Measurements from ENCODE around the gene CEP85. TPM values are rescaled to one million over a fixed set of nuclear protein-coding genes. Genes with fewer than 3 reads are reported as not detected.

CEP85 gene
- total and polyA plus RNA-seq, 10 of the 15 experiments (the other 5 are each of a cell fraction or from before 2014, with no cell fraction given) = 8.4 to 26.8 (median 21.5) TPM

DNA sequence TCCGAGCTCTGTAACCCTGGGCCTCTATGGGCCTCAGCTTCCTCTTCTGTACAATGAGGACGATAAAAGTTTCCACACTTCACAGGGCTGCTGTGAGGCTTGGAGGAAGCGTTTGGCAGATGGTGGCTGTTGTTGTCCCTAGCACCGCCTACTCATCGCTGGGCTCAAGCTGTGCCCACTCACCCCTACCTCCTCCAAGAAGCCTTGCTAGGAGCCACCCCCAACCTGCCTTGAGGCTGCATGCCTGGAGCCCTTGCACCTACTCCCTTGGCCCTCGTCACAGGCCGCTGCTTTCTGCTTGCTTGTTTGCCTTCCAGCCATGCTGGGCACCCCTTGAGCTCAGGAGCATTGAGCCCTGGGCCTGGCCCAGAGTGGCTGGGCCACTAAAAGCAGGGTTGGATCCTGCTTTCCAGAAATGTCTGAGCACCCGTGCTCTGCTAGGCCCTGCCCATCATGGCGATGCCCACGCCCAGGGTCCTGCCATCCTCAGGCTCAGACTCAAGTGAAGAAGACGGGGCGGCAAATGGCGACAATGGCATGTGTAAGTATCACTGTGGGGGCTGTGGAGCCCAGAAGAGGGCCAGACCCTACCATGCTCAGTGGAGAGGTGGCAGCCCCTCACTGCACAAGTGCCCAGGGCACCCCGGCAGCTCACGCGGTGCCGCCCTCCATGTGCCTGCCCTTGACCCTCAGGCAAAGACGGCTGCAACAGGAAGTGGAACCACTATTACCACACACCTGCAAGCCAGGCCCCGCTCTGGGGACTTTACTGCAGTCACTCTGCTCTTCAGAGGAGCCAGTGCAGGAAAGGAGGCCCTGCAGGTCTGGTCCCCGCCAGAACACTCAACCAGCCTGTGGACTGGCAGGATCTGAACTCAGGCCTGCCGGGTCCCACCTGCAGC lies 55.4 kb downstream of the CEP85 start (continued):
- no peak for TF ChIP-seq HSF1 (IDR thresholded peaks at IDR 0.05; ENCODE audit: low read depth, low read length)
- no peak for TF ChIP-seq ZBTB40 (IDR thresholded peaks at IDR 0.05; ENCODE audit: borderline replicate concordance)
- TF ChIP-seq SREBF1 (IDR thresholded peaks at IDR 0.05; ENCODE audit: low read length) = no peak
- no peak for TF ChIP-seq STAT3 (IDR thresholded peaks at IDR 0.05; ENCODE audit: low read depth, low read length)
- TF ChIP-seq PML (IDR thresholded peaks at IDR 0.05; ENCODE audit: low read length) = no peak
- TF ChIP-seq ZNF207 (IDR thresholded peaks at IDR 0.05; ENCODE audit: borderline replicate concordance) = no peak
- no peak for TF ChIP-seq NR2C2 (IDR thresholded peaks at IDR 0.05; ENCODE audit: borderline replicate concordance, control insufficient read depth, insufficient read length, low read depth)
- peak in 1 of 2 experiments; percentile 34; a peak in 1 of 4 replicates for TF ChIP-seq IKZF2 (IDR thresholded peaks at IDR 0.05)
- no peak for TF ChIP-seq RCOR1 (conservative IDR thresholded peaks at IDR 0.05; ENCODE audit: low read depth, low read length)
- TF ChIP-seq ETV6 (conservative IDR thresholded peaks at IDR 0.05 in 1 of 2, IDR thresholded peaks at IDR 0.05 in 1 of 2; ENCODE audit: borderline replicate concordance in 1 of 2, low read depth in 1 of 2) = 0 out of 4 replicates have a peak, but pooled peaks of 1 of the 2 experiments have one; percentile 6
- TF ChIP-seq CBX5 (IDR thresholded peaks at IDR 0.05; ENCODE audit: low read depth) = no peak
- no peak for TF ChIP-seq PAX8 (IDR thresholded peaks at IDR 0.05)
- TF ChIP-seq TCF3 (IDR thresholded peaks at IDR 0.05; ENCODE audit: borderline replicate concordance, insufficient read depth, low read depth, low read length) = 0 out of 2 replicates have a peak, but pooled peaks have one; percentile 12
- TF ChIP-seq, protein P1, sequence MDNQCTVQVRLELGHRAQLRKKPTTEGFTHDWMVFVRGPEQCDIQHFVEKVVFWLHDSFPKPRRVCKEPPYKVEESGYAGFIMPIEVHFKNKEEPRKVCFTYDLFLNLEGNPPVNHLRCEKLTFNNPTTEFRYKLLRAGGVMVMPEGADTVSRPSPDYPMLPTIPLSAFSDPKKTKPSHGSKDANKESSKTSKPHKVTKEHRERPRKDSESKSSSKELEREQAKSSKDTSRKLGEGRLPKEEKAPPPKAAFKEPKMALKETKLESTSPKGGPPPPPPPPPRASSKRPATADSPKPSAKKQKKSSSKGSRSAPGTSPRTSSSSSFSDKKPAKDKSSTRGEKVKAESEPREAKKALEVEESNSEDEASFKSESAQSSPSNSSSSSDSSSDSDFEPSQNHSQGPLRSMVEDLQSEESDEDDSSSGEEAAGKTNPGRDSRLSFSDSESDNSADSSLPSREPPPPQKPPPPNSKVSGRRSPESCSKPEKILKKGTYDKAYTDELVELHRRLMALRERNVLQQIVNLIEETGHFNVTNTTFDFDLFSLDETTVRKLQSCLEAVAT (IDR thresholded peaks at IDR 0.05) = 0 out of 2 replicates have a peak, but pooled peaks have one; percentile 58
- TF ChIP-seq POU2F2 (IDR thresholded peaks at IDR 0.05; ENCODE audit: borderline replicate concordance, low read depth, low read length) = no peak
- TF ChIP-seq RB1 (IDR thresholded peaks at IDR 0.05; ENCODE audit: borderline replicate concordance) = no peak
- no peak for TF ChIP-seq KDM1A (IDR thresholded peaks at IDR 0.05; ENCODE audit: borderline replicate concordance)
- TF ChIP-seq CTCF (IDR thresholded peaks at IDR 0.05 in 2 of 3, conservative IDR thresholded peaks at IDR 0.05 in 1 of 3; ENCODE audit: control insufficient read depth in 2 of 3, extremely low read depth in 1 of 3, insufficient read depth in 1 of 3, low read depth in 3 of 3, low read length in 3 of 3) = no peak
- TF ChIP-seq SMAD1 (IDR thresholded peaks at IDR 0.05; ENCODE audit: low read depth, partially characterized antibody) = no peak
- TF ChIP-seq YBX1 (IDR thresholded peaks at IDR 0.05) = no peak
